Lower leg skin (tissue), 3 donors: Measurements from ENCODE around the gene SCN8A.

Experiments used
- CTCF ChIP-seq, 3 donors: fragments of 450-650 bp; IDR thresholded peaks; one replicate each; pipeline ENCODE4 v1.5.1; 2016; ENCODE audit warnings: antibody characterized with exemption in 3 of 3, mild to moderate bottlenecking in 3 of 3, moderate library complexity in 2 of 3
- POLR2A ChIP-seq, 2 donors: fragments of 450-650 bp; IDR thresholded peaks; one replicate each; pipeline ENCODE4 v1.6.1; 2016 to 2017; ENCODE audit warnings: antibody characterized with exemption in 2 of 2, mild to moderate bottlenecking in 1 of 2, moderate library complexity in 1 of 2

- TF ChIP-seq CTCF (IDR thresholded peaks at IDR 0.05): no peak
- TF ChIP-seq POLR2A (IDR thresholded peaks at IDR 0.05): no peak
Measured at GRCh38 chr12:51834411-51834810, 243.4 kb downstream of the SCN8A start.
